ENCODE measurements around the gene ASTN2.
"Not testable (repeated sequence)": the region's sequence is repeated elsewhere in the genome, so short reads cannot be mapped to it uniquely, and the experiment has no call there.

ASTN2 gene

GRCh38 chr9:117073539-117074341, 341.1 kb downstream of the ASTN2 start:
- peak; percentile 36 for DNase-seq (ENCODE audit: low spot score)

GRCh38 chr9:117073071-117073470, 341.8 kb downstream of the ASTN2 start:
- DNase-seq (ENCODE audit: low spot score): no peak

- DNase-seq (ENCODE audit: low spot score): no peak
These were observed 342.6 kb downstream of the ASTN2 start for GRCh38 chr9:117072216-117072615.

- DNase-seq (ENCODE audit: low spot score): not testable (repeated sequence)
These were observed 343.1 kb downstream of the ASTN2 start for GRCh38 chr9:117071673-117072207.

- DNase-seq (ENCODE audit: low spot score): no peak
These were observed 351.0 kb downstream of the ASTN2 start for GRCh38 chr9:117063721-117064471.

- no peak for DNase-seq (ENCODE audit: low spot score)
These were observed 353.9 kb downstream of the ASTN2 start for GRCh38 chr9:117060963-117061362.

- DNase-seq (ENCODE audit: low spot score): no peak
These were observed 364.9 kb downstream of the ASTN2 start for GRCh38 chr9:117050007-117050406.

- DNase-seq (ENCODE audit: low spot score): no peak
These were observed 368.1 kb downstream of the ASTN2 start for GRCh38 chr9:117046666-117047327.

GRCh38 chr9:117044241-117044640, 370.6 kb downstream of the ASTN2 start:
- no peak for DNase-seq (ENCODE audit: low spot score)

- no peak for DNase-seq (ENCODE audit: low spot score)
These were observed 371.7 kb downstream of the ASTN2 start for GRCh38 chr9:117043159-117043558.

- no peak for DNase-seq (ENCODE audit: low spot score)
These were observed 379.3 kb downstream of the ASTN2 start for GRCh38 chr9:117035546-117035945.

- DNase-seq (ENCODE audit: low spot score): no peak
These were observed 380.0 kb downstream of the ASTN2 start for GRCh38 chr9:117034866-117035265.

GRCh38 chr9:117030254-117030768, 384.5 kb downstream of the ASTN2 start:
- no peak for DNase-seq (ENCODE audit: low spot score)

- DNase-seq (ENCODE audit: low spot score): no peak
These were observed 385.5 kb downstream of the ASTN2 start for GRCh38 chr9:117029341-117029740.

GRCh38 chr9:117028103-117028858, 386.6 kb downstream of the ASTN2 start:
- DNase-seq (ENCODE audit: low spot score): no peak

GRCh38 chr9:117021906-117022305, 393.0 kb downstream of the ASTN2 start:
- no peak for DNase-seq (ENCODE audit: low spot score)

- no peak for DNase-seq (ENCODE audit: low spot score)
These were observed 395.8 kb downstream of the ASTN2 start for GRCh38 chr9:117018966-117019617.

GRCh38 chr9:117017414-117017985, 397.4 kb downstream of the ASTN2 start:
- no peak for DNase-seq (ENCODE audit: low spot score)

GRCh38 chr9:117014061-117014460, 400.8 kb downstream of the ASTN2 start:
- DNase-seq (ENCODE audit: low spot score): no peak

- DNase-seq (ENCODE audit: low spot score): no peak
These were observed 401.3 kb downstream of the ASTN2 start for GRCh38 chr9:117013440-117013995.
